DMS79 (cell line): Measurements from ENCODE around the gene DISP3.

Experiments
- DNase-seq: peaks from one replicate; lab custom pipeline; 2025; lab: John Stamatoyannopoulos, UW

DISP3 gene

DNA sequence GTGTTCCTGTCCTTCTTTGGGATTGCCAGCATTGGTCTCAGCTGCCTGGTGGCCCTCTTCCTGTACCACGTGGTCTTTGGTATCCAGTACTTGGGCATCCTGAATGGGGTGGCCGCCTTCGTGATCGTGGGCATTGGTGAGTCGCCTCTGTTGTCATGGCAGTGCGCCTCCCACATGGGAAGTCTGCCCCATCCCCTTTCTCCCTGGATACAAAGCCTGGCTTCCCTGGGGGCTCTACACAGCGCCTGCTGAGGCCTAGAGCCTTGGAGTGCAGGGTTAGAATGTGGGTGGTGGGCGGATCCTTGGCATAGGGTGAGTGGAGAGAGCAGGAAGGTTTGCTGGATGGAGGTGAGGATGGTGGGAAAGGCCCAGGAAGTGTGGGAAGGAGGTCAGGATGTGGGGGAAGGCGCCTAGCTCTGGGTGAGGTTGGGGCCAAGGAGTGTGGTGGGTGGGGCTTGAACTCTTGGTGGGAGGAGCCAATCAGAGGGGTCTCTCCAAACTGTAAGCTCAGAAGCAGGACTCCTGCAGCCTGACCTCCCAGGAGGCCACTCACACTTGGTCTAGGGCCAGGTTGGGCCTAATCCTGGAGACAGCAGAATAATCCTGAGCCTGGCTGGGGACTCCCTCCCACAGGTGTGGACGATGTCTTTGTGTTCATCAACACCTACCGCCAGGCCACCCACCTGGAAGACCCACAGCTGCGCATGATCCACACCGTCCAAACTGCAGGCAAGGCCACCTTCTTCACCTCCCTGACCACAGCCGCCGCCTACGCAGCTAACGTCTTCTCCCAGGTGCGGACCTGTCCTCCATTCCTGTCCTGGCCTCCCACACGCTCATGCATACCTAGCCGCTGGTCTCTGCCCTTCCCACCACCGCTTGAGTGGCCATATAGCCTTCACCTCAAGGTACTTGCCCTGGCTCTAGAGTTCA is 36.7 kb downstream of the DISP3 start:
- no peak for DNase-seq

DNA sequence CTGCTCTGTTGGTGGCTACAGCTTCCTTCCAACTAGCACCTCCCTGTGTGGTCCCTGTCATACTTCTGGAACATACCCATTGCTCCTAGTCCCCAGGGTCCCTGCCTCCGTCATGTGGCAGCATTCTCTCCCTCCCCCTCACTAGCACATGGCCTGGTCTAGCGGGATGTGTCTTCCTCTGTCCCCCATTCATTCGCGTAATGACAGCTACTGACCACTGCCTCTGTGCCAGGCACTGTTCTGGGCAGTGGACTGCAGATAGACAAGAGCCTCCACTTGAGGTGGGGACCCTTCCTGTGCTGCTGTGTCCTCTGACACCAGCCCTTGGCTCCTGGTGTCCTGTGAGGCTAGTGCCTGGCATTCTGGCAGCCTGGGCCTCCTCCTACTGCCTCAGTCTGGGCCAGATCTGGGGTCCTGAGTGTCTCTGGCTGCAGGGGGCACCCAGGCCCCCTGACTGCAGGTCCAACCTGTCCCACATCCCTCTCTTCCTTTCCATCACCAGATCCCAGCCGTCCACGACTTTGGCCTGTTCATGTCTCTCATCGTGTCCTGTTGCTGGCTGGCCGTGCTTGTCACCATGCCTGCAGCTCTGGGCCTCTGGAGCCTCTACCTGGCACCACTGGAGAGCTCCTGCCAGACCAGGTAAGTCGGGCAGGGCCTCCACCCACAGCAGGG is 38.1 kb downstream of the DISP3 start:
- no peak for DNase-seq

- DNase-seq, result no peak
Measured at GRCh38 chr1:11518016-11518701, 39.2 kb downstream of the DISP3 start.

GRCh38 chr1:11518791-11519628 is 40.1 kb downstream of the DISP3 start:
- no peak for DNase-seq

- no peak for DNase-seq
Measured at GRCh38 chr1:11519629-11520031, 40.7 kb downstream of the DISP3 start.

GRCh38 chr1:11520531-11521233 is 41.7 kb downstream of the DISP3 start:
- no peak for DNase-seq

- DNase-seq, result no peak
Measured at GRCh38 chr1:11521582-11522399, 42.8 kb downstream of the DISP3 start.

GRCh38 chr1:11522400-11523235 is 43.7 kb downstream of the DISP3 start:
- no peak for DNase-seq

DNA sequence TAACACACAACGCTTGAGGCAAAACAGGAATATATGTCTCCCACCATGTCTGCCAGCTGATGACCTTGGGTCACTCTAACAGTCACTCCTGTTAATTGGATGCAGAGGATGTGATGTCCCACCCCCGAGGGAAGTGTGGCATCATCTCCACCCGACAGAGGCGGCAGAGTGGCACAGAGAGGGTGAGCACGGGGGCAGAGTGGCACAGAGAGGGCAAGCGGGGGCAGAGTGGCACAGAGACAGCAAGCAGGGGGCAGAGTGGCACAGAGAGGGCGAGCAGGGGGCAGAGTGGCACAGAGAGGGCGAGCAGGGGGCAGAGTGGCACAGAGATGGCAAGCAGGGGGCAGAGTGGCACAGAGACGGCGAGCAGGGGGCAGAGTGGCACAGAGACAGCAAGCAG is 44.3 kb downstream of the DISP3 start:
- no peak for DNase-seq

DNA sequence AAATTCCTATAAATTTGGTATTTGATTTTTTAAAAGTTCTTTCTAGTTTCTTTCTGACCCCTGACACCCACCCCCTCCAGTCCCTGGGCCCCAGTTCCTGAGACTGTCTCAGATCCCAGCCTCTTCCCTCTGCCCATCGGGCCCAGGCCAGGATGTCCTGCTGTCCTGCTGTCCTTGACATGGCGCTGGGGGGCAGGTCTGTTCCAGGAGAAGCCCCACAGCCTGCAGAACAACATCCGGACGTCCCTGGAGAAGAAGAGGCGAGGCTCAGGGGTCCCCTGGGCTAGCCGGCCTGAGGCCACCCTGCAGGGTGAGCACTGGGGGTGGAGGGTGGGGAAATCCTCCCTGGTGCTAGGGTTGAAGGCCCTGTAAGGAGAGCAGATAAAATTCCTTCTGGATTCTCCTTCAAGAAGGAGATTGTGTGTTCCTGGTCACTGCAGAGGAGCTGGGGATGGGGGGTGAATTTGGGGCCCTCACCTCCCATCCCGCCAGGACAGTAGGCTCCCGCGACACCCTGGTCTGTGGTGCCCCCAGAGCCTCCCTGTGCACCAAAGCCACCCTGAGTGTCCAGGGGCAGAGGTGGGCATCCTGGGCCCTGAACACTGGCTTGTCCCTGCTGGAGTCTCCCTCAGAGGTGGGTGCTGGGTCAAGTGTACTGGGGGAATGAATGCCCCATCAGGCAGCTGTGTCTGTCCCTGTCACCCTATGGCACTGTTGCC is 45.0 kb downstream of the DISP3 start:
- DNase-seq, result no peak

GRCh38 chr1:11524465-11525150 is 45.7 kb downstream of the DISP3 start:
- DNase-seq, result no peak

GRCh38 chr1:11525151-11525505 is 46.2 kb downstream of the DISP3 start:
- DNase-seq, result no peak

- no peak for DNase-seq
Measured at GRCh38 chr1:11525516-11525915, 46.6 kb downstream of the DISP3 start.

GRCh38 chr1:11526071-11526895 is 47.3 kb downstream of the DISP3 start:
- peak; percentile 4 for DNase-seq

DNA sequence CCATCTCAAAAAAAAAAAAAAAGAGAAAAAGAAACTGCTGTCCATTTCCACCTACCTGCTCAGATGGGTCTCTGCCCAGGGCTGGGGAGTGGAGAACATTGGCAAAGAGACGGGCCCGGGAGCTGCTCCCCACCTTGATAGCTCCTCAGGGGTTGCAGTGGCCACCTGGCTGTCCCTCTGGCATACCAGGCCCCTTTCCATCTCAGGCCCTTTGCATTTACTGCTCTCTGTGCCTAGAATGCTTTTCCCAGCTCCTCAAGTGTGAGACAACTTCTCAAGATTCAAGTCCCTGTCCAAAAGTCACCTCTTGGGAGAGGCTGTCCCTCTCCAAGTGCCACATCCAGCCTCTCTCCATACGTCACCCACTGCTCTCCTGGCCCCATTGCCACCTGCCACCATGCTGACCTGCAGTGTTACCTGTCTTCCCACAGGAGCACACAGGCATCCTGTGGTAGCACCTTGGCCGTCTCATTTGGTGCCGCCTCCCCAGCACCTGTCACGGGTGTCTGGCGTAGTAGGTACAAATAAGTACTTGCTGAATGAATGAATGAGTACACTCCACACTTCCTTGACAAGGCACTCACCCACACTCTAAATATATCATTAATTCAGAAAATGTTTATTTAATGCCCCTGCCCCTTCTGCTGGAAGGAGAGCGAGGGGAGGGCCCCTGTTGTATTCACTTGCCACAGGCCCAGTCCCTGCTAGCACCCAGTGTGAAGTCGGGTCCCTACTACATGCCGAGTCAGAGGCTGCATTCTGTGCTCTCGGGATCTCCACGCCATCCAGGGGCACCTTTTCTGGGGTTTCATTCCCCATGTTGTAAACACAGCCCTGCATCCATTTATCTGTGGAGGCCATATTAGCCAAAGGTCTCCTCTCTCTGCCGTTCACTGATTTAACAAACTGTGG is 48.8 kb downstream of the DISP3 start:
- DNase-seq, result no peak

DNA sequence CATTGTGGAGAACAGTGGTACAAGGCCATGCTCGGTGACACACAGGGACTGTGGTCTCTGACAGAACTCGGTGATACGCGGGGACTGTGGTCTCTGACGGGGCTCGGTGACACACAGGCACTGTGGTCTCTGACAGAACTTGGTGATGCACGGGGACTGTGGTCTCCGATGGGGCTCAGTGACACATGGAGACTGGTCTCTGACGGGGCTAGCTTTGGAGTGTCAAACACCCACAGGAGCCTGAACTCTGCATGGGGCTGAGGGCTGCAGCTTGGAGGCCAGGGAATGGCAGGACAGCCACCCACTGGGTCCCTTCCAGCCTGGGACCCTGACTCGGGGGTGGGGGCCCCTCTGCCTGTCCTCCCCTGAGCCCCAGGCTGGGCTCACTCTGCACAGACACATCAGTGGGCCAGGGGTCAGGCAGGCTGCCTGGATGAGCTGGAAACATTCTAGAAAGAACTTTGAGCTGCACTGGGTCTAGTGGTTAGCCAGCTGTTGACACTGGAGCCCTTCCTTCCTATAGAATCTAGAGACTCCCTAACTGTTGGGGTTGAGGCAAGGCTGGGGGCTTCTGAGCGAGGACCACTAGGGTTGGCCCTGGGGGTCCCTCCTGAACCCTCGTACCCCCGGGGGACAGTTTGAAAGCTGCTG is 49.8 kb downstream of the DISP3 start:
- no peak for DNase-seq
